Measurements from ENCODE around the gene SUZ12.
A peak's percentile ranks its signal among the peaks of the same experiment; 100 is the strongest.

SUZ12 gene

GRCh38 chr17:31936615-31937609 lies at the start of gene SUZ12:
TSS of gene SUZ12 (plus strand) at chr17:31937007. CDS start at chr17:31937247, 240 bp downstream.
- peak; percentile 46 for DNase-seq (ENCODE audit: low read depth)
- peak within 1 kb of the TSS; percentile 87 for H3K4me3 ChIP-seq (ENCODE audit: control insufficient read depth, low read depth, low read length)

GRCh38 chr17:31888124-31888523 lies 48.7 kb upstream of the SUZ12 start:
- no peak overlapping the region for H3K4me3 ChIP-seq (ENCODE audit: control insufficient read depth, low read depth, low read length)
- no peak for TF ChIP-seq CTCF (IDR thresholded peaks at IDR 0.05; ENCODE audit: control insufficient read depth, insufficient read depth, low read depth, low read length, missing control alignments)
- no peak for DNase-seq (ENCODE audit: low read depth)

- peak overlapping the region; percentile 85 for H3K4me3 ChIP-seq (ENCODE audit: control insufficient read depth, low read depth, low read length)
- DNase-seq (ENCODE audit: low read depth): no peak
- no peak for TF ChIP-seq CTCF (IDR thresholded peaks at IDR 0.05; ENCODE audit: control insufficient read depth, insufficient read depth, low read depth, low read length, missing control alignments)
Measured at GRCh38 chr17:31900877-31901276, 35.9 kb upstream of the SUZ12 start.

GRCh38 chr17:31902693-31903092 lies 34.1 kb upstream of the SUZ12 start:
- no peak for TF ChIP-seq CTCF (IDR thresholded peaks at IDR 0.05; ENCODE audit: control insufficient read depth, insufficient read depth, low read depth, low read length, missing control alignments)
- H3K4me3 ChIP-seq (ENCODE audit: control insufficient read depth, low read depth, low read length): no peak overlapping the region
- DNase-seq (ENCODE audit: low read depth): no peak

- no peak overlapping the region for H3K4me3 ChIP-seq (ENCODE audit: control insufficient read depth, low read depth, low read length)
- DNase-seq (ENCODE audit: low read depth): no peak
- TF ChIP-seq CTCF (IDR thresholded peaks at IDR 0.05; ENCODE audit: control insufficient read depth, insufficient read depth, low read depth, low read length, missing control alignments): no peak
Measured at GRCh38 chr17:31903401-31903800, 33.4 kb upstream of the SUZ12 start.

- DNase-seq (ENCODE audit: low read depth): peak; percentile 24
- no peak overlapping the region for H3K4me3 ChIP-seq (ENCODE audit: control insufficient read depth, low read depth, low read length)
- no peak for TF ChIP-seq CTCF (IDR thresholded peaks at IDR 0.05; ENCODE audit: control insufficient read depth, insufficient read depth, low read depth, low read length, missing control alignments)
Measured at GRCh38 chr17:31907342-31907962, 29.4 kb upstream of the SUZ12 start.

- TF ChIP-seq CTCF (IDR thresholded peaks at IDR 0.05; ENCODE audit: control insufficient read depth, insufficient read depth, low read depth, low read length, missing control alignments): no peak
- DNase-seq (ENCODE audit: low read depth): no peak
- no peak overlapping the region for H3K4me3 ChIP-seq (ENCODE audit: control insufficient read depth, low read depth, low read length)
Measured at GRCh38 chr17:31908386-31908785, 28.4 kb upstream of the SUZ12 start.
